Activated naive CD8-positive, alpha-beta T cell treated with anti-CD3 and anti-CD28 coated beads, Interleukin-2, amount 50 U/mL, for 24 hours (primary cell): Measurements from ENCODE around the gene AK1.

Source experiments
- ATAC-seq: fragments of 150-1000 bp; cut with Tn5 transposase; one replicate; pipeline ENCODE4 v1.10.0; 2021
- DNase-seq: peaks from one replicate; pipeline ENCODE4 v3.0.0; 2021
- H3K27ac Mint-ChIP-seq: one replicate; pipeline ENCODE4 v1.8.0; 2021; ENCODE audit warnings: mild to moderate bottlenecking, mixed read lengths
- H3K27me3 Mint-ChIP-seq: one replicate; pipeline ENCODE4 v1.8.0; 2021; ENCODE audit warnings: mixed read lengths
- H3K36me3 Mint-ChIP-seq: one replicate; pipeline ENCODE4 v1.8.0; 2021; ENCODE audit warnings: low read depth, mixed read lengths
- H3K4me1 Mint-ChIP-seq: one replicate; pipeline ENCODE4 v1.8.0; 2021; ENCODE audit warnings: mixed read lengths
- H3K4me3 Mint-ChIP-seq: one replicate; pipeline ENCODE4 v1.8.0; 2021; ENCODE audit warnings: mild to moderate bottlenecking, moderate library complexity, mixed read lengths
- H3K9me3 Mint-ChIP-seq: one replicate; pipeline ENCODE4 v1.8.0; 2021; ENCODE audit warnings: mixed read lengths

The AK1 gene

DNA sequence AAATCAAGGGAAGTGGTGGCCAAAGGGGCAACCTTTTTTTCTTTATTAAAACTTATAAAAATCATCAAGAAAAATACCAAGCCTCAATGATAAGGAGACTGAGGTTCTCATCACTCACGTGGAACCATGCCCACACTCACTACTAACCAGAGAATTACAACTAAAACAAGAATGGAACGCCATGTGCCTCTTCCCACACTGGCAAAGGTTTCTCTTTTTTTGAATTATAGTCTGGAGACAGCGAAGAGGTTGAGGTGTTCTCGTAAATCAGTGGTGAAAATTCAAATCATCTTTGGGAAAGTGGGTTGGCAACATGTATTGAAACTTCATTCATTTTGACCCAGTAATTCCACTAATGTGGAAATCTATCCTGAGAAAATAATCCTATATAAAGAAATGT lies 55.4 kb downstream of the AK1 start:
- H3K9me3 Mint-ChIP-seq: no peaks in the 10 kb centered on the region
- H3K27me3 Mint-ChIP-seq: no peaks in the 10 kb centered on the region
- peaks cover 20% of the 10 kb centered on the region for H3K36me3 Mint-ChIP-seq
- ATAC-seq: no peak
- DNase-seq: no peak
- no peak overlapping the region for H3K4me3 Mint-ChIP-seq
- H3K27ac Mint-ChIP-seq: no peak overlapping the region
- H3K4me1 Mint-ChIP-seq: no peaks in the 10 kb centered on the region

DNA sequence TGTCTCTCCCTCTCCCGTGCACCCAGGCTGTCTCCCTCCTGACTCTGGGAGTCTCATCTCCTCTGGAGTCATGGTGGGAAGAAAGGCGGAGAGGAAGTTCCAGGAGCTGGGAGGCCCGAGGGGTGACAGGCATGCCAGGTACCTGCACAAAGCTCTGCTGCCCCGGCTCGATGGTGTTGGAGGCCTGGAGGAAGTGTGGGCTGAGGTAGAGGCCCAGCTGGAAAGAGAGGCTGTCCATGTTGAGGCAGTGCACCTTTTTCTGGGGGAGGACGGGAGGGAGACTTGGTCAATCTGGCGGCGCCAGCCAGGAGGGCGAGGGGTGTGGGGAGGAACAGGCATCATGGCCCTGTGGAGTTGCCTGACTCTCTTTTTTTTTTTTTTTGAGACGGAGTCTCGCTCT lies 58.9 kb downstream of the AK1 start:
- no peaks in the 10 kb centered on the region for H3K4me1 Mint-ChIP-seq
- no peaks in the 10 kb centered on the region for H3K9me3 Mint-ChIP-seq
- H3K27me3 Mint-ChIP-seq: no peaks in the 10 kb centered on the region
- DNase-seq (no peak), ATAC-seq (no peak)
- H3K4me3 Mint-ChIP-seq: no peak overlapping the region
- peaks cover 16% of the 10 kb centered on the region for H3K36me3 Mint-ChIP-seq
- H3K27ac Mint-ChIP-seq: no peak overlapping the region

DNA sequence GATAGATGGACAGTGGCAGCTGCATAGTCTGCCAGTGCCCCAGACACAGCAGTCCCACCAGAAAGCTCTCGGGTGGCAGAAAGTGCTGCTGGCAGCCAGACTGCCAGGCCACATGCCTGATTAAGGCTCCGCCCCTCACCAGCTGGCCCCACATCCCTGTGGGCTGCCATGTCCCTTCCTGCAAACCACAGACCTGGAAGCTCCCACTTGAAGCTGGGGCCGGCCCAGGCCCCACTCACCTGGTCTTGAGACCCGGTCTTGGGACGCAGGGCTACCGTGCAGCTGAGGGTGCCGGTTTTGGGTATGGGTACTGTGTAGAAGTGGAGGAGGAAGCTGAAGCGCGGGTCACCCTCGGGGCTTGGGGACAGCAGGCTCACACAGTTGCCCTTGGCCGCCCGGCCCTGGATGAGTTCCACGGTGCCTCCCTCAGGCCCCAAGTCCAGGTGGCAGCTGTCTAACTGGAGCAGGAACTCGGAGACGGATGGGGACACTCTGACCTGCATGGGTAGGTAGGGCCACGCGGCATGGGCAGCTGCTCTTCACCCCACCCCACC lies 59.5 kb downstream of the AK1 start:
- no peaks in the 10 kb centered on the region for H3K4me1 Mint-ChIP-seq
- H3K27me3 Mint-ChIP-seq: no peaks in the 10 kb centered on the region
- peaks cover 16% of the 10 kb centered on the region for H3K36me3 Mint-ChIP-seq
- H3K9me3 Mint-ChIP-seq: no peaks in the 10 kb centered on the region
- no peak for DNase-seq
- ATAC-seq: no peak
- no peak overlapping the region for H3K27ac Mint-ChIP-seq
- no peak overlapping the region for H3K4me3 Mint-ChIP-seq

DNA sequence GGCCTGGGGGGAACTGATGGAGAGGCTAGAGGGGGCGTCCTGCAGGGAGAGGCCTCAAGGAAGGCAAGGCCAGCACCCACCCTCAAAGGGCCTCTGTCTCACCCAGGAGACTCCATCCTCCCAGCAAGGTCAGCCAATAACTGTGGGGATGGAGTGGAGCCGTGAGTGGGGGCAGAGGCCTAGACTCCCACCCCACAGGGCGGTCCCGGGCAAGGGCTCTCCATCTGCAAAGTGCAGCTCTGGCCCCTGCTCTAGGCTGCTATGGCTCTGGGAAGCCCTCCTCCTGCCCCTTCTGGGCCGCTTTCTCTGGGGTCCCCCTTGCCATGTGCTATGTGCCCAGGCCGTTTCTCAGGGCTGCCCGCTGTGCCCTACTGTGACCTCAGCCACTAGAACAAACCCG lies 60.7 kb downstream of the AK1 start:
- no peaks in the 10 kb centered on the region for H3K27me3 Mint-ChIP-seq
- H3K9me3 Mint-ChIP-seq: no peaks in the 10 kb centered on the region
- H3K4me3 Mint-ChIP-seq: no peak overlapping the region
- H3K27ac Mint-ChIP-seq: no peak overlapping the region
- no peaks in the 10 kb centered on the region for H3K4me1 Mint-ChIP-seq
- DNase-seq: no peak
- H3K36me3 Mint-ChIP-seq: peaks cover 17% of the 10 kb centered on the region
- no peak for ATAC-seq
